Endometrial microvascular endothelial cells (primary cell): Measurements from ENCODE around the gene TENT5C. TPM values are rescaled to one million over a fixed set of nuclear protein-coding genes. Genes with fewer than 3 reads are reported as not detected.

Experiments used
- in situ Hi-C: cut with HindIII; loops from 2 replicates; pipeline ENCODE4 v1.10.0; 2017; ENCODE audit warnings: low sequenced_read_pairs, low pct_unique_long_range_greater_than_20kb; ENCODE audit errors: inconsistent ontology term
- total RNA-seq: library from RNA; depleted of rRNA; stranded (reverse); fragments of >200 nt; gene quantifications from one replicate; pipeline ENCODE4 v1.2.3, GENCODE V29; 2015; ENCODE audit errors: inconsistent ontology term

Gene TENT5C
- total RNA-seq, 1 donor from 2014 or later, result 0.19 TPM

DNA sequence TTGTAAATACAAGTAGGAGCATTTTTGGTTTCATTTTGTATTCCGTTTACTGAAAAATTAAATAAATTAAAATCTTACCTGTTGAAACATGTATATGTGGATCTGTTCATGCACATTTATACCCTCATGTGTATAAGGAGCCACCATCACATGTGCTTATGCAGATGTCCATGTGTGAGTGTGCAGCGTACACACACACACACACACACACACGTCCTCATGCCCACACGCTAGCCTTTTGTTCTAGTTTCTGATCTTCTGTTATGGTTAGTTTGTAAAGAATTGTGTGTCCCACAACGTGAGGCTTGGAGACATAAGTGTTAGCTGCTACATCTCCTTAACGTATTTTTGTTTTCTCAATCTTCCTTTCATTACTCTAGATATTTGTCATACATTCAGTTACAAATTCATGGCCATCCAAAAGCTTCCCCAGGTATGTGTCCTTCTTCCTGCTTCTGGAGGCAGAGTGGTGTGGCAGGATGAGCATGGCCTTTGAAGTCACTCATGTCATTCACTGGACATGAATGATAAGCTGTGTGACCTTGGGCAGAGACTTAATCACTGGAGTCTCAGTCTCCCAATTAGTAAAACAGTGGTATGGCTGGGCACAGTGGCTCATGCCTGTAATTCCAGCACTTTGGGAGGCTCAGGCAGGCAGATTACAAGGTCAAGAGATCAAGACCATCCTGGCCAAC is 54.6 kb downstream of the TENT5C start:
- in situ Hi-C loops, result no loop called here

DNA sequence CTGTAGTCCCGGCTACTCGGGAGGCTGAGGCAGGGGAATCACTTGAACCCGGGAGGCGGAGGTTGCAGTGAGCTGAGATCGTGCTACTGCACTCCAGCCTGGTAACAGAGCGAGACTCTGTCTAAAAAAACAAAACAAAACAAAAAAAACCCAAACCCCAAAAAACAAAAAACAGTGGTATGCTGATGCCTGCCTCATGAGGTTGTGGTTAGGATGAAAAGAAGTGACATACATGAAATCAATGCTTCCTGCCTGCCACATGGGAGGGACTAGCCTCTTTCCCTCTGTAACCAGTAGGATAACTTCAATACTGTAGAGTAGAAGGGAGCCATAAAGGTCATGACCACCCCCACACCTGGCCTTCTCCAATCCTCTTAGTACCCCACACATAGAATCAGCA is 55.2 kb downstream of the TENT5C start:
- in situ Hi-C loops, result no loop called here

DNA sequence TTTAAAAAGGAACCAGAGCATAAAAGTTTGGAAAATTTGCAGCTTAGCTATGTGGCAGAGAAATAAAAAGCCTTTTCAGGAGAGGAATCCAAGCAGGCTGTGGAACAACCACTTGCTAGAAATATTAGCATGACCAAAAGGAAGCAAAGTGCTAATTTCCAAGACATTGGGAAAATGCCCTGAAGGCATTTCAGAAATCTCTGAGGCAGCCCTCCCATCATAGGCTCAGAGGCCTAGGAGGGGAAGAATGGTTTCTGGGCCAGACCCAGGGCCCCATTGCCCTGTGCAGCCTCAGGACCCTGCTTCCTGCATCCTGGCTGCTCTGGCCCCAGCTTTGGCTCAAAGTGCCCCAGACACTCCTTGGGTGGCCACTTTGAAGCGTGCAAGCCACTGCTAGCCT is 56.8 kb downstream of the TENT5C start:
- in situ Hi-C loops, result no loop called here

DNA sequence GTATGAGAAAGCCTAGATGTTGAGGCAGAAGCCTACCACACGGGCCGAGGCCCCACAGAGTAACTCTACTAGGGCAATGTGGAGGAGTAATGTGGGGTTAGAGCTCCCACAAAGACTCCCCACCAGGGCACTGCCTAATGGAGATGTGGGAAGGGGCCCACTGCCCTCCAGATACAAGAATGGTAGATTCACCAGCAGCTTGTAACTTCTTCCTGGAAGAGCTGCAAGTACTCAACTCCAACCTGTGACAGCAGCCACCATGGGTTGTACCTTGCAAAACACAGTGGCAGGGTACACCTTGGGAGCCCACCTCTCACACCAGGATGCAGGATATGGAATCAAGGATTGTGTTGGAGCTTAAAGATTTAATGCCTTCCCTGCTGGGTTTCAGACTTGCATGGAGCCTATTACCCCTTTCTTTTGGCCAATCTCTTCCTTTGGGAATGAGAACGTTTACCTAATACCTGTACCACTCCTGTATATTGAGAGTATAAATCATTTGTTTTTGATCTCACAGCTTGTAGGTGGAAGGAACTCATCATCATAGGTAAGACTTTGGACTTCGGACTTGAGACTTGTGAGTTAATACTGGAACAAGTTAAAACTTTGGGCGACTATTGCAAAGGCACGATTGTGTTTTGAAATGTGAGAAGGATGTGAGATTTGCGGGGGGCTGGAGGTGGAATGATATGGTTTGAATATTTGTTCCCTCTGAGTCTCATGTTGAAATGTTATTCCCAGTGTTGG is 57.5 kb downstream of the TENT5C start:
- in situ Hi-C loops, result no loop called here

DNA sequence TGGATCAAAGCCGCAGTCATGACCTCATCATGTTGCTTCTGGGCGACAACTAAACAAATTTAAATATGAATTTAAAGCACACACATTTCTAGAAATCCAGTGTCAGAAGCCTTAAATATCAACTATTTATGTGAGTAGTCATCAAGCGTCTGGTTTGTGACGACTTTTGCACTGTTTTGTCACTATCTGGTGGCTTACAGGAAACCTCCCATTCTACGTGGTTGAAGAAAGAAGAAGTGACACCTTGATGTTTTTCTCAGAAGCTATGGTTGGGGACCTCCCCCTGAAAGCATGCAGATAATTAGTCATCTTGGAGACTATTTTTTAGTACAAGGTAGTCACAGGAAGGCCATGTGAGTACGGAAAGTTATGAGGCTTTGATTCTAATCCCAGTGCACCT is 58.5 kb downstream of the TENT5C start:
- in situ Hi-C loops, result no loop called here

DNA sequence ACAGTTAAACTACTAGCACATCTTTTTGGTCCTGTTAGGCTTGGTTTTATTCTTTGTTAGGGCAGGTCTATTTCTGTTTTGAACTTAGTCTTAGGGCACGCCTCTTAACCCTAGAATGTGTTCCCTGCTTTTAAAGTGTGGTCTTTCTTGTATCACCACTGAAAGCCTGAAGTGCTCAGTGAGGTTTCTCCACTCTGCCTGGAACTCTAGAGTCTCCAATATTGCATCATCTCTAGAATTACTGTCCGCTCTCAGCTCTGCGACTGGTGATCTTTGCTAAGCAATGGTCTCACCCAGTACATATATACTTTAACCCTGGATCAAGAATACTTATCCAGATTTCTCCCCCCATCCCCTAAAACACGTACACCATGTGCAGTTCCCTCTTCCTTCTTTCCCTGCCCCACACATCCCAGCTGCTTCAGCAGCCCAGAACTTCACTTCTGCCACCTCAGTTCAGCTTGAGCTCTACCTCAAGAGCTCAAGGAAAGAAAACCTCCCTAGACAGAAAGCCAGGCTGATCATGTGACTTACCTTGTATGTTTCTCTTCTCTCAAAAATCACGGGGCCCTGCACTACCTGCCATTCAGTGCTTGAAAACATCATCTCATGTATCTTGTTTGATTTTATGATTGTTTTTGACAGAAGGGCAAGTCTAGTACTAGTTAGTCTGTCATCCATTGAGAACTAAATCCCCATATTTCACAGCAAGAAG is 59.9 kb downstream of the TENT5C start:
- in situ Hi-C loops, result no loop called here

DNA sequence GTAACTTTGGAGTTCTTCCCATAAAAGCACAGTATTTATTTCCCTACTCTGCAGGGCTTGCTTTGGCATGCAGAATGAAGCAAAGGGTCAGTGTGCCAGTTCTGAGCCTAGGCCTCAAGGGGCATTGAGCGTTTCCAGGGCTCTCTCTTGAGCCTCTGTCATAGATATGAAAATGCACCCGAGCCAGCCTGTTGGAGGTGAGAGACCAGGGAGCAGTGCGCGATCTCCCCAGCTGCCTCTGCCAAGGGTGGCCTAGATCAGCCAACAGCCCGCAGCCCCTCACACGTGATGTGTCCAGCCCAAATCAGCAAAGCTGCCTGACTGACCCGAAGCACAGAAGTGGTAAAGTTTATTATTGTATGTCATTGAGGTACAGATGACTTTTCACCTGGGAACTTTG is 63.7 kb downstream of the TENT5C start:
- in situ Hi-C loops, result no loop called here

DNA sequence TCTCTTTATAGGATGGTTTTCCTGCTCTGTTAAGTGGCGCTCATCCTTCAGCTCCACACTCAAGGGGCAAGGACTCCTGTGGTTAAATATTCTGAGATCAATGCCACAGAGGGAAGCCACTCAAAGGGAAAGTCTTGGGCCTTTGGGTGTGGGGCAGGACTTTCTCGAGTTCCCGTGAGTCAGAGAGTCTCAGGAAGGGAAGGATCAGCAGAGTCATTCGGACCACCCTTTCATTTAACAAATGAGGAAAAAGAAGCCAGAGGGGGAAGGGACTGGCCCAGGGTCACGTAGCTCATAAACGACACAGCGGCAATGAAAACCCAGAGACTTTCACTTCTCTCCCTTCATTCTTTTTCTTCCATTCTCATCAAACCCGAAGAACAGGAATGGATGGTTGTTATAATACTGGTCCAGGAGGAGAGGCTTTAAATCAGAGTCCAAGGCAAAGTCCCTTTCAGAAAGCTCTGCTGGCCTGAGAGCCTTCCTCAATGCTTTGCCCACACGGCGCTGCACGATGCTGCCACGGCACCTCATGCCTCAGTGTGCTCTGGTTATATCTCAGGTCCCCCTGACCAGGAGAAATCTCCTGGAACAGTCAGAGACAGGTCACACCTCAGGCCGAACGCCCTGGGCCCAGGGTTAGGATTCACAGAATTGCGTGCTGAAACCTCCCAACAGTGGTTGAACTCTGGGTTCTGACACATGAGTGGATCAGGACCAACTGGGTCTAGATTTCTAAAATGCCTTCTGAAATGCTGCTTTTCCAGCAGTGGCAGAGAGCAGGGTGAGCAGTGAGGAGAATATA is 65.3 kb downstream of the TENT5C start:
- in situ Hi-C loops, result no loop called here

DNA sequence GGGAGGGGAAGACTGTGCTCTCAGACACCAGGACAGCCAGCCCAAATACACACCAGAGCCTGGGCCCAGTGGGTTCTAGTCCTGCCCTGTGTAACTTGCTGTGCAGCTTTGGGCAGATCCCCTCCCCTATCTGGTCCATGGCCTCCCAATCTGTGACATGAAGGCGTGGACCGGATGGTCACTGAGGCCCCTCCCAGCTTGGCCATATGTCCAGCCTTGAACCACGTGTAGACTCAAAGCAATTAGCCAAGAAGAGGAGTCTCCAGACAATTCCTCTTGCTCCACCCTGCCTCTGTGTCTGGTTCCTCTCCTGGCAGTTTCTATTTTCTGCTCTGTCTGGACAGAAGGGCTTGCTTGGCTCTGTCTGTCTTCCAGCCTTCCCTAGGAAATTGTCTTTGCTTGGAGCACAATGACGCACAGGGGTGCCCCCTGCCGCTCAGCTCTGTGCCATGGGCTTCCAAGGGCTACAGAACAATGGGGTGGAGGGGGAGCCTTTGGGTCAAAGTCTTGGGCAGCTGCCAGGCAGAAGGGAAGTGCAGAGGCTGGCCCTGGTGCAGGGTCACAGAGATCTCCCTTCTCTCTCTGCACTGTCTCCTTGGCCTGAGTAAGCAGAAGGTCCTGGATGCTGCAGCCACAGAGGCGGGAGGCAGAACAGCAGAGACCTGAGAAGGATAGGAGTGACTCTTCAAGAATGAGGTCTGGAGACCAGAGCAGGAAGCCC is 66.1 kb downstream of the TENT5C start:
- in situ Hi-C loops, result no loop called here

DNA sequence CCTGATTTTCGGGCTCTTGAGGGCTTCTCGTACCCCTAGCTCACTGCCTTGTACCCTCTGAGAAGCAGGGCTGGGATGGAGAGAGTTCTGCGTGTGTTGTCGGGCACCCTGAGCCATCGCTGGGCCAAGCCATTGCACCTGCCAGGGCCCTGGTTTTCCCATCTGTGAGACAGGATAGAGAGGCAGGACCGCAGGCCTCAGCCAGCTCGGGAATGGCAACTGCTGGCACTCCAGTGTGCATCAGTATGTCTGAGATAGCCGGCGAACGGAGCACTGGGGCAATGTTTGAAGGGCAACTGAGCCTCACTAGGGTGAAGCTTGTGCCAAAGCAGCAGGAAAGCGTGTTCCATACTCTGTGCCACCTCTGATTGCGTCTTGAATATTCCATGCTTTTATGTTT is 66.9 kb downstream of the TENT5C start:
- in situ Hi-C loops, result no loop called here

DNA sequence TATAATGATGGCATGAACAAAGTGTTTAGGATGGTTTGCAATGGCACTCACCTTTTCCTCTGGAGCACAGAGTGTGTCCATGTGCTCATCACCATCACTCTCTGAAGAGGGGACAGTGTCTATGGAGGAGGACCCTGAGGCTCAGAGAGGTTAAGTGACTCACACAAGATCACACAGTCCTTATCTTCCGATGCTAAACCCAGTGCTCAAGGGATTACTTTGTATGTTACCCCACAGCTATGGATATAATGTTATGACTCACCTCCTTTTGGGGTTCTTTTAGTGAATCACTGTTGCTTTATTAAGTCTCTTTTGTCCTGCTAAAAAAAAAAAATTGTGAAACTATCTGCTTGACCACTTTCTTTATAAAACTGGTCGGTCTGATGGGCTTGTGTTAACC is 67.6 kb downstream of the TENT5C start:
- in situ Hi-C loops, result no loop called here

DNA sequence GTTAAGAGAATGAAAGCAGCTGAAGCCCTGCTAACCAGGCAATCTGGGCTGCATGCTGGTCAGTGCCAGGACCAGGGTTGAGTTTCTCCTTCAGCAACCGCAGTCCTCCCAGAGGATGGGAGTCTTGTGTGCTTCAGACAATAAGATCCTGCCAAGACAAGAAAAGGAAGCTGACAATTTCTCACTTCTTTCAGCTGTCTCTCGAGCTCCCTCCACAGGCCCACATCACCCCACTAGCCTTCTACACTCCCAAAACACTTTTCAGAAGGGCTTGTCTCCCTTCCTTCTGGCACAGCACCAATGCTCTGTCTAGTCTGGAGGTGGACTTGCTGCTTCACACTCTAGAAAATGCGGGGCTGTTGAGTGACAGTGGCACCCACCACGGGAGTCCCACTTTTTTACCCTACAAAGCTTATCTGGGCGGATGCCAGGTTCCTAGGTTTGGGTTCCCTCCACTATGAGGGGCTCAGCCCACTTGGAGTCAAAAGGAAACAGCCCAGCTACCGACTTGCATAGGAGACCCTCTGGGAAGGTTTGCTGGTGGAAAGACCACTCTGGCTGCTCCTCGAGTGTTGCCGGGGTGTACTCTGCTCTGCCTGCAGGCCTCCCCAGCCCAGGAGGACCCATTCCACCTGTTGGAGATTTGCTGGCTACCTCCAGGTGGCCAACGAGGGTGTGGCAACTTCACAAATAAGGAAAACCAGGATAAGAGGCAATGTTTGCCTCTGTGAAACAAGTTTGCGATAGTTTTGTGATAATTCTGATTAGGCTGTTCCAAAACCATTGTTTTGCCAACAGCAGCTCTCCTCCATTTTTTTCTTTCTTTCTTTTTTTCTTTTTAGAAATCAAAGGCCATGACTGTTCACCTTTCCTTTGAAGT is 68.9 kb downstream of the TENT5C start:
- in situ Hi-C loops, result no loop called here

DNA sequence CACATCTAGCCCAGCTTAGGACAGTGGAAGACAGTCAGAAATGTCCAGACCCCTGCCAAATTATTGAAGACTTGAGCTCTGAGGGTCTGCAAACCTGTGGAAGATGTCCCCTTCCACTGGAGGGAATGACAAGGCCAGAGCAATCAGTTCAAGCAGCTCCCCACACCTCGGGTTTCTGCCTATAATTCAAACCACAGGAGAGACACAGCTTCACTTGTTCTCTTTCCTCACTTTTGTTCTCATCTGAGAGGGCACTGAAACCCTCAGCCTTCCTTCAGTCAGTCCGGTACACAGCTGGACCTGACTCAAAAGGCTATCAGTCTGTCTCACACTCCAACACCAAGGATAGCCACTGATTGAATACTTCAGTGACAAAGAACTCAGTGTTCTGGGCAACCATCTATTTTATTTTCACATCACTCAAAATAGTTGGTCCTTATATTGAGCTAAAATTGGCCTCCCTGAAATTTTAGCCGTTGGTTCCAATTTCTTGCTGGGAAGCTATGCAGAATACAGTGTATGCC is 70.1 kb downstream of the TENT5C start:
- in situ Hi-C loops, result no loop called here

DNA sequence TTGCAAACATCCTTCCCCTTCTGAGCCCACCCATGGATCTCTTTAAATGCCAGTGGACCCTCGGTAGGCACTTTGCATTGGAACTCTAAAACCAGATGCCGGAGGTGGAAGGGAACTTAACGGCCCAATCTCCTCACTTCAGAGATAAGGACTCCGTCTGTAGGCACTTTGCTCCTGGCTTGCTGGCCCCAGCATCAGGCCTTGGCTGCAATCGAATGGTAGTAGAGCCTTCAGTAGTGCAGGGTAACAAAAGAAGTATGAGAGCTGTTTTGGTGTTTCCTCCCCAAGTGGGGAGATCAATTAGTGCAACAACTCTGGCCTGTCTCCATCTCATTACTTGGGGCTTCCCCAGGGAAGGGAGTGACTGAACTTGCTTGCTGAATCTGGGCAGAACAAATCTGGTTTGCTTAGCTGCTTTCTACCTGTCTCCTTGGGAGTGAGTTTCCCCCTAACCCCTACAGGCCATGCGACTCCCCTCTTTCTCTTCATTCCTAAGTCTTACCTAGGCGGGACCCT is 70.8 kb downstream of the TENT5C start:
- in situ Hi-C loops, result no loop called here
